ENCODE data around the gene NXF1.
"Not testable (repeated sequence)": the region's sequence is repeated elsewhere in the genome, so short reads cannot be mapped to it uniquely, and the experiment has no call there.

Gene NXF1

GRCh38 chr11:62787005-62787759 is 18.1 kb downstream of the NXF1 start, which contains the start of gene TMEM179B:
TSS of gene TMEM179B (plus strand) at chr11:62787402. CDS start at chr11:62787432, 30 bp downstream.
- DNase-seq (ENCODE audit: low read depth in 2 of 2): peak; percentile 95 to 98

GRCh38 chr11:62786318-62787004 is 18.8 kb downstream of the NXF1 start:
- DNase-seq (ENCODE audit: low read depth in 2 of 2): peak; percentile 61 to 75

GRCh38 chr11:62782753-62783152 is 22.5 kb downstream of the NXF1 start:
- DNase-seq (ENCODE audit: low read depth in 2 of 2): no peak

- no peak for DNase-seq (ENCODE audit: low read depth in 2 of 2)
Observed at GRCh38 chr11:62778441-62778840, 26.8 kb downstream of the NXF1 start.

GRCh38 chr11:62777389-62777788 is 27.9 kb downstream of the NXF1 start:
- DNase-seq (ENCODE audit: low read depth in 2 of 2): no peak

- DNase-seq (ENCODE audit: low read depth in 2 of 2): no peak
Observed at GRCh38 chr11:62775646-62776045, 29.6 kb downstream of the NXF1 start.

- no peak for DNase-seq (ENCODE audit: low read depth in 2 of 2)
Observed at GRCh38 chr11:62774407-62774806, 30.8 kb downstream of the NXF1 start.

- DNase-seq (ENCODE audit: low read depth in 2 of 2): peak; percentile 75 to 76
Observed at GRCh38 chr11:62771144-62772021, 33.9 kb downstream of the NXF1 start, which contains the start of gene TAF6L. TSS of gene TAF6L (plus strand) at chr11:62771396. CDS start at chr11:62775784, 4,388 bp downstream.

- DNase-seq (ENCODE audit: low read depth in 2 of 2): no peak
Observed at GRCh38 chr11:62770778-62771143, 34.5 kb downstream of the NXF1 start.

GRCh38 chr11:62760867-62761227 is 44.4 kb downstream of the NXF1 start:
- DNase-seq (ENCODE audit: low read depth in 2 of 2): not testable (repeated sequence)

- no peak for DNase-seq (ENCODE audit: low read depth in 2 of 2)
Observed at GRCh38 chr11:62757846-62758788, 47.1 kb downstream of the NXF1 start.

GRCh38 chr11:62755086-62755615 is 50.1 kb downstream of the NXF1 start:
- DNase-seq (ENCODE audit: low read depth in 2 of 2): no peak

GRCh38 chr11:62753736-62754603 is 51.3 kb downstream of the NXF1 start, which contains the start of gene ZBTB3:
TSS of gene ZBTB3 (minus strand) at chr11:62754160. CDS start at chr11:62753664, 496 bp downstream.
- peak; percentile 92 to 93 for DNase-seq (ENCODE audit: low read depth in 2 of 2)

GRCh38 chr11:62752994-62753735 is 52.1 kb downstream of the NXF1 start:
- no peak for DNase-seq (ENCODE audit: low read depth in 2 of 2)

GRCh38 chr11:62752177-62752785 is 53.0 kb downstream of the NXF1 start:
- no peak for DNase-seq (ENCODE audit: low read depth in 2 of 2)

GRCh38 chr11:62749931-62750330 is 55.3 kb downstream of the NXF1 start:
- DNase-seq (ENCODE audit: low read depth in 2 of 2): not testable (repeated sequence)

- no peak for DNase-seq (ENCODE audit: low read depth in 2 of 2)
Observed at GRCh38 chr11:62747475-62748160, 57.6 kb downstream of the NXF1 start.
